Body of pancreas (tissue), 4 donors: Measurements from ENCODE around the gene ABI1.

Experiments used
- POLR2A ChIP-seq, 3 donors: fragments of 450-650 bp; IDR thresholded peaks; one replicate each; pipeline ENCODE4 v1.6.1; 2016; ENCODE audit warnings: antibody characterized with exemption in 3 of 3, mild to moderate bottlenecking in 2 of 3
- TF ChIP-seq, protein P1 (sequence below), 7 experiments: fragments of 450-650 bp in 4 of 7; fragments of 200-600 bp in 3 of 7; sonication (generic) in 3 of 7; IDR thresholded peaks; one replicate each; pipeline ENCODE4 v1.5.1; 2016 to 2019; ENCODE audit warnings: antibody characterized with exemption in 7 of 7

GRCh38 chr10:26790221-26790995 is 70.3 kb downstream of the ABI1 start:
- no peak for TF ChIP-seq POLR2A (IDR thresholded peaks at IDR 0.05)
- TF ChIP-seq, protein P1, sequence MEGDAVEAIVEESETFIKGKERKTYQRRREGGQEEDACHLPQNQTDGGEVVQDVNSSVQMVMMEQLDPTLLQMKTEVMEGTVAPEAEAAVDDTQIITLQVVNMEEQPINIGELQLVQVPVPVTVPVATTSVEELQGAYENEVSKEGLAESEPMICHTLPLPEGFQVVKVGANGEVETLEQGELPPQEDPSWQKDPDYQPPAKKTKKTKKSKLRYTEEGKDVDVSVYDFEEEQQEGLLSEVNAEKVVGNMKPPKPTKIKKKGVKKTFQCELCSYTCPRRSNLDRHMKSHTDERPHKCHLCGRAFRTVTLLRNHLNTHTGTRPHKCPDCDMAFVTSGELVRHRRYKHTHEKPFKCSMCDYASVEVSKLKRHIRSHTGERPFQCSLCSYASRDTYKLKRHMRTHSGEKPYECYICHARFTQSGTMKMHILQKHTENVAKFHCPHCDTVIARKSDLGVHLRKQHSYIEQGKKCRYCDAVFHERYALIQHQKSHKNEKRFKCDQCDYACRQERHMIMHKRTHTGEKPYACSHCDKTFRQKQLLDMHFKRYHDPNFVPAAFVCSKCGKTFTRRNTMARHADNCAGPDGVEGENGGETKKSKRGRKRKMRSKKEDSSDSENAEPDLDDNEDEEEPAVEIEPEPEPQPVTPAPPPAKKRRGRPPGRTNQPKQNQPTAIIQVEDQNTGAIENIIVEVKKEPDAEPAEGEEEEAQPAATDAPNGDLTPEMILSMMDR (IDR thresholded peaks at IDR 0.05): no peak
